ENCODE results near the gene GAS6.

Gene GAS6

DNA sequence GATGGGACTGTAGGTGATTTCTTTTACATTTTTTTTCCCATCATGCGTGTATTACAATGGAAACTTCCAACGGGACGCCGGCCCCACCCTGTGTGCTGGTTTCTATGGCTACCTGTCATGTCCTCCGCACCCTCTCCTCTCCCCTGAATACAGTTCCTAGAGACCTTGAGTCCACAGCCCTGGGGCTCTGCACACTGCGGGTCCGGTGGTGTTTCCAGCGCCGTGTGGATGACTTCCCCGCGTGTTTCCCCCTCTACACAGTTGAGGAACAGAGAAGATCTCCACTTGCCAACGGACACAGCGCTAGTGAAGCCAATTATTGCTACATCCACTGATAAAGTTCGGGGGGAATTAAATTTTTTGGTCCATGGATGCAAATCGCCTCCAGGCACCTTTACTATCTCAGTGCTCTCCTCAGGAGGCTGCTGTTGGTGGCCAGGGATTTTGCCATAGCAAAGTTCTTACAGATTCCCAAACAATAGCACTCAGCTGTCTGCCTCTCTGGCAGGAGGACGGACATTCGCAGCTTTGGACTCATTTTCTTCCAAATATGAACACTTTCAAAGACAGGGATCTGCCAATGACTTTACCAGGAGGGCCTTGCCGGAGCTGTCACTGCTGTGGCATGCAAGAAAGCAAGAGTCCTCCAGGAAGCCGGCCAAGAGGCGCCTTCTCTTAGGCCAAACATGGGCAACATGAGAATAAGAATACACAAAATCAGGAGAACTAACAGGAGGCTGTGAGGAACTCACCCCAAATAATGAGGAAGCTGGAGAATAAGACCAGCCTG is 39.3 kb upstream of the GAS6 start:
- FAIRE-seq (no peak), DNase-seq (ENCODE audit: insufficient read length, low spot score) (no peak)
- TF ChIP-seq POU2F2 (IDR thresholded peaks at IDR 0.05; ENCODE audit: low read depth, low read length) (no peak), TAF1 (IDR thresholded peaks at IDR 0.05; ENCODE audit: low read depth, low read length) (no peak), POLR2A (IDR thresholded peaks at IDR 0.05; ENCODE audit: low read depth, low read length) (no peak), POLR2AphosphoS5 (IDR thresholded peaks at IDR 0.05; ENCODE audit: low read depth, low read length) (no peak), SPI1 (IDR thresholded peaks at IDR 0.05; ENCODE audit: low read depth, low read length) (no peak), PAX5 (IDR thresholded peaks at IDR 0.05; ENCODE audit: insufficient read depth, low read length, severe bottlenecking) (no peak)

GRCh38 chr13:113902481-113902880 is 38.6 kb upstream of the GAS6 start:
- TF ChIP-seq TAF1 (IDR thresholded peaks at IDR 0.05; ENCODE audit: low read depth, low read length) (no peak), POU2F2 (IDR thresholded peaks at IDR 0.05; ENCODE audit: low read depth, low read length) (no peak), POLR2AphosphoS5 (IDR thresholded peaks at IDR 0.05; ENCODE audit: low read depth, low read length) (no peak), POLR2A (IDR thresholded peaks at IDR 0.05; ENCODE audit: low read depth, low read length) (no peak), SPI1 (IDR thresholded peaks at IDR 0.05; ENCODE audit: low read depth, low read length) (no peak), PAX5 (IDR thresholded peaks at IDR 0.05; ENCODE audit: insufficient read depth, low read length, severe bottlenecking) (no peak)
- DNase-seq (ENCODE audit: insufficient read length, low spot score) (no peak), FAIRE-seq (no peak)

DNA sequence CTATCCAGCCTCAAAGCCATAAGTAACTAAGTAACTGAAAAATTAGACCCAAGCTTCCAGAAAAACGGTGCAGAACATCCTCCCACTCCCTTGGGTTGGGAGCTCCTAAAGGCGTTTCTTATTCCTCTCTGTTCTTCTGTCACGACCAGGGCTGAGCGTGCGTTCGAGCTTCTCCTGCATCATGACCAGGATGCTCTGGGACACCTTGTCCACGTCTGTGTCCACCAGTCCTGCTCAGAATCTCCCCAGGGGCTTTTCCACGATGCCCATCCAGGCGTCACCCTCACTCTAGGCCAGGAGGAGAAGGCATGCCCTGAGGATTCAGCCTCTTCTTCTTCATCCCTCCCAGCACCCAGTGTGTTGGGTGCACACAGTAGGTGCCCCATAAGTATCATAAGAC is 37.8 kb upstream of the GAS6 start:
- DNase-seq (ENCODE audit: insufficient read length, low spot score) (no peak), FAIRE-seq (no peak)
- TF ChIP-seq TAF1 (IDR thresholded peaks at IDR 0.05; ENCODE audit: low read depth, low read length), result no peak
- no peak for TF ChIP-seq POLR2A (IDR thresholded peaks at IDR 0.05; ENCODE audit: low read depth, low read length)
- TF ChIP-seq PAX5 (IDR thresholded peaks at IDR 0.05; ENCODE audit: insufficient read depth, low read length, severe bottlenecking), result no peak
- TF ChIP-seq POLR2AphosphoS5 (IDR thresholded peaks at IDR 0.05; ENCODE audit: low read depth, low read length), result no peak
- no peak for TF ChIP-seq SPI1 (IDR thresholded peaks at IDR 0.05; ENCODE audit: low read depth, low read length)
- TF ChIP-seq POU2F2 (IDR thresholded peaks at IDR 0.05; ENCODE audit: low read depth, low read length), result no peak

DNA sequence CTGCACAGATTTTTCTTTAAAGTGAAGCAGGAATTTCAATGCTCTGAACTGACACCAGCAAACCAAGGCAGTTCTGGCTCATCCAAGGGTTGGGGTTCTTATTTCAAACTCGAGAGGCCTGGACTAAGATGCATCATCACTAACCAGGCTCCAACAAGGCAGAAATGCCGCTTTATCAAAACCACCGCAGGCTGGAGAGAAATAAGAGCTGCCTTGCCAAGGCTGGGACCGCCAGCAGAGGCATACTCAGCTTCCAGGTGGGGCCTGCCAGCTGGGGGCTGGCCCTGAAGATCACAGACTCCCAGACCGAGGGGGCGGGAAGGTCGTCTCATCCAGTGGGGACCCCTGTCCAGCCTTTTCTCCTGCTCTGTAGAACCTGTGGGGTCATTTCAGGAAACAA is 37.4 kb upstream of the GAS6 start:
- no peak for FAIRE-seq
- TF ChIP-seq POLR2A (IDR thresholded peaks at IDR 0.05; ENCODE audit: low read depth, low read length), result no peak
- TF ChIP-seq PAX5 (IDR thresholded peaks at IDR 0.05; ENCODE audit: insufficient read depth, low read length, severe bottlenecking), result no peak
- TF ChIP-seq TAF1 (IDR thresholded peaks at IDR 0.05; ENCODE audit: low read depth, low read length), result no peak
- no peak for TF ChIP-seq POLR2AphosphoS5 (IDR thresholded peaks at IDR 0.05; ENCODE audit: low read depth, low read length)
- TF ChIP-seq SPI1 (IDR thresholded peaks at IDR 0.05; ENCODE audit: low read depth, low read length), result no peak
- TF ChIP-seq POU2F2 (IDR thresholded peaks at IDR 0.05; ENCODE audit: low read depth, low read length), result no peak
- DNase-seq (ENCODE audit: insufficient read length, low spot score), result no peak

DNA sequence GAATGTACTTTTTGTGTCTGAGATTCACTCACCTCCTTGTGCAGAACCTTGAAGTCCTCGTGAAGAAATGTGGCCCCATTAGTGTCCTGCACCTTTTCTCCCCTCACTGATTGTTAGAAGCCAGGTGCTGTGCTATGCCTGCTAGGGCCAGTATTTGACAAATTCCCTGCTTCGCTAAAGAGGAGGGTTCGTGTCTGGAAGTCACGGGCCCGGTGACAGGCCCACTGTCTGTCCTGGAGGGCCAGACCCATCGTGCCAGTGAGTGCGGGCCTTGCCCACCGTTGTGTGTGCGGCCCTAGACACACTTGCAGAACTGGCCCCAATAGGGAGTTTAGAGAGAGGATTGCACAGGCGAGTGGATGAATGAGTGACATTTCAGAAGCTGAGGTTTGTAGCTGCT is 36.8 kb upstream of the GAS6 start:
- FAIRE-seq, result no peak

DNA sequence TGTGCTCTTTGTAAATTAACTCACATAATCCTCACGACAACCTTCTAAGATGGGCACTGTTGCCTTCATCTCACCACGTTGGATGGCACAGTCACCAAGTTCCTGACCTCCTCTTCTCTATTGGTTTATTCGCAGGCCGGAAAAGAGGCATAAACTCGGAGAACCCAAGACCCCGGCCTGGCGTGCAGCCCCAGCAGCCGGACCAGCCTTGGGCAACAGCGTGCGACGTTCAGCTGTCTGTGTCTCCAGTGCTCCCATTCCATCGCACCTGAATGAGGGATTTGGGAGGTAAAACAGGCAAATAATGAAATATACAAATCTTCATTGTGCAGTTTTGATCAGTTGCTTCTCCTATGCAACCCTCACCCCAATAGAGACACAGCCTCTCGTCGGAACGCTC is 34.5 kb upstream of the GAS6 start:
- no peak for FAIRE-seq
- TF ChIP-seq POLR2AphosphoS5 (IDR thresholded peaks at IDR 0.05; ENCODE audit: low read depth, low read length), result no peak
- TF ChIP-seq POLR2A (IDR thresholded peaks at IDR 0.05; ENCODE audit: low read depth, low read length), result no peak
- no peak for TF ChIP-seq POU2F2 (IDR thresholded peaks at IDR 0.05; ENCODE audit: low read depth, low read length)
- TF ChIP-seq SPI1 (IDR thresholded peaks at IDR 0.05; ENCODE audit: low read depth, low read length), result no peak
- no peak for TF ChIP-seq TAF1 (IDR thresholded peaks at IDR 0.05; ENCODE audit: low read depth, low read length)
- no peak for TF ChIP-seq PAX5 (IDR thresholded peaks at IDR 0.05; ENCODE audit: insufficient read depth, low read length, severe bottlenecking)
- no peak for DNase-seq (ENCODE audit: insufficient read length, low spot score)

More for the DNA sequence above, 36.8 kb upstream of the GAS6 start:
- no peak for DNase-seq (ENCODE audit: insufficient read length, low spot score)
- TF ChIP-seq TAF1 (IDR thresholded peaks at IDR 0.05; ENCODE audit: low read depth, low read length), result no peak
- TF ChIP-seq POLR2A (IDR thresholded peaks at IDR 0.05; ENCODE audit: low read depth, low read length), result no peak
- TF ChIP-seq POLR2AphosphoS5 (IDR thresholded peaks at IDR 0.05; ENCODE audit: low read depth, low read length), result no peak
- no peak for TF ChIP-seq SPI1 (IDR thresholded peaks at IDR 0.05; ENCODE audit: low read depth, low read length)
- no peak for TF ChIP-seq PAX5 (IDR thresholded peaks at IDR 0.05; ENCODE audit: insufficient read depth, low read length, severe bottlenecking)
- TF ChIP-seq POU2F2 (IDR thresholded peaks at IDR 0.05; ENCODE audit: low read depth, low read length), result no peak

DNA sequence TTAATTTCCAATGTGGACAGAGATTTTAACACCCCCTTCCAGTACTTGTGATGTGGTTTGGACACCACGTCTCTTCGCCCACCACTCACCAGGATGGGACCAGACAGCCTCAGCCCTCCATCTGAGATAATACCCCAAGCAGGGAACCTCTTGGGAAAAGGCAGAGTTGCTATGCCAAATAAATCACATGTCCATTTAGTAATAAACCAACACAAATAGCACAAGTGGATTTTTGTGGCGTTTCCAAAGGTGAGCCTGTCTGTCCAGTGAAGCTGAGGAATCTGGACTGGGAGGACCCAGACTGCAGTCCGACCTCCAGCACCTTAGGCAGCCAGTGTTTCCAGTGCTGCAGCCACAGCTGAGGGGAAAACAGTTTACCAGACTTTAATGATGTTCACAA is 34.1 kb upstream of the GAS6 start:
- DNase-seq (ENCODE audit: insufficient read length, low spot score) (no peak), FAIRE-seq (no peak)
- TF ChIP-seq PAX5 (IDR thresholded peaks at IDR 0.05; ENCODE audit: insufficient read depth, low read length, severe bottlenecking) (no peak), POU2F2 (IDR thresholded peaks at IDR 0.05; ENCODE audit: low read depth, low read length) (no peak), POLR2A (IDR thresholded peaks at IDR 0.05; ENCODE audit: low read depth, low read length) (no peak), POLR2AphosphoS5 (IDR thresholded peaks at IDR 0.05; ENCODE audit: low read depth, low read length) (no peak), TAF1 (IDR thresholded peaks at IDR 0.05; ENCODE audit: low read depth, low read length) (no peak), SPI1 (IDR thresholded peaks at IDR 0.05; ENCODE audit: low read depth, low read length) (no peak)

DNA sequence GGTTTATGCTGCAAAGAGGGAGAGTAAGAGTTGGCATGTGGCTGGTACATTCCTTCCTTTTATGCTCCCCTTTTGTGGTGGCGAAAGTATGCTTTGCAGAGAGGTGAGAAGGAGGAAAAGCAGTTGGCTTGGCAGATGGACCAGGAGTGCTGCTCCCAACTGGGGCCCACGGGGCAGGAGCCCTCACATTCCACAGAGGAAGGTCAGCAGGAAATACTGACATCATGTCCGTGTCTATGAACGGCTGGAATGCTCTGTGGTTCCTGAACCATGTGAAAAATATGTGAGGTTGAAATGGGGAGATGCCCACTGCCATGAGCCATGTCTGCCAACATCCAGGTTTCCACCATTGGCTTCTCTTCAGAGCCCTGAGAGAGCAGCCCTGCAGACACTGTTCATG is 33.3 kb upstream of the GAS6 start:
- DNase-seq (ENCODE audit: insufficient read length, low spot score) (no peak), FAIRE-seq (no peak)
- TF ChIP-seq TAF1 (IDR thresholded peaks at IDR 0.05; ENCODE audit: low read depth, low read length), result no peak
- TF ChIP-seq SPI1 (IDR thresholded peaks at IDR 0.05; ENCODE audit: low read depth, low read length), result no peak
- TF ChIP-seq PAX5 (IDR thresholded peaks at IDR 0.05; ENCODE audit: insufficient read depth, low read length, severe bottlenecking), result no peak
- TF ChIP-seq POLR2AphosphoS5 (IDR thresholded peaks at IDR 0.05; ENCODE audit: low read depth, low read length), result no peak
- no peak for TF ChIP-seq POLR2A (IDR thresholded peaks at IDR 0.05; ENCODE audit: low read depth, low read length)
- TF ChIP-seq POU2F2 (IDR thresholded peaks at IDR 0.05; ENCODE audit: low read depth, low read length), result no peak

DNA sequence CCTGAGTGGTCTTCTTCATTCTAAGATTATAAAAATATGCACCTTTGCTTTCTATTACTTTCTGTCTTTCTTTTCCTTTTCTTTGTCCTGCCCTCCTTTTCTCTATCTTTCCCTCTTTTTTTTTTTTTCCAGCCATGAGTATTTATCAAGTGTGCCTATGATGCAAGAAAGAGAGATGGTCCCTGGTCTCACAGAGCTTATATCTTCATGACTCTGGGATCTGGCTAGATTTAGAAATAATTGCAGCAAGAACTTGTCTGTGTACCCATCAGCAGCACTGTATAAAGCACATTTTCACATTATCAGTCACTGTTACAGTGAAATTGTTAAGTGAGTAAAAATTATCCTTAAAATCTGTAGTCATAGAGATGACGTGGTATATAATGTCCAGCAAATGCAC is 31.6 kb upstream of the GAS6 start:
- DNase-seq (ENCODE audit: insufficient read length, low spot score) (no peak), FAIRE-seq (no peak)
- no peak for TF ChIP-seq PAX5 (IDR thresholded peaks at IDR 0.05; ENCODE audit: insufficient read depth, low read length, severe bottlenecking)
- TF ChIP-seq POU2F2 (IDR thresholded peaks at IDR 0.05; ENCODE audit: low read depth, low read length), result no peak
- TF ChIP-seq TAF1 (IDR thresholded peaks at IDR 0.05; ENCODE audit: low read depth, low read length), result no peak
- no peak for TF ChIP-seq SPI1 (IDR thresholded peaks at IDR 0.05; ENCODE audit: low read depth, low read length)
- no peak for TF ChIP-seq POLR2A (IDR thresholded peaks at IDR 0.05; ENCODE audit: low read depth, low read length)
- TF ChIP-seq POLR2AphosphoS5 (IDR thresholded peaks at IDR 0.05; ENCODE audit: low read depth, low read length), result no peak
